Kidney epithelial cell (primary cell): ENCODE results near the gene MTFR2. TPM values are rescaled to one million over a fixed set of nuclear protein-coding genes. Genes with fewer than 3 reads are reported as not detected.

ENCODE experiments used
- DNase-seq: peaks from one replicate; pipeline ENCODE4 v3.0.0-alpha.2; 2010; ENCODE audit warnings: low read depth
- H3K27me3 ChIP-seq: 2 replicates; pipeline ENCODE4 v1.6.0; 2011; ENCODE audit warnings: low read length; ENCODE audit not compliant: control insufficient read depth, insufficient read depth
- H3K36me3 ChIP-seq: 2 replicates; pipeline ENCODE4 v1.5.1; 2011; ENCODE audit warnings: low read length; ENCODE audit not compliant: control insufficient read depth, insufficient read depth
- H3K4me3 ChIP-seq: 2 replicates; pipeline ENCODE4 v1.5.1; 2011; ENCODE audit warnings: low read depth, mild to moderate bottlenecking, control low read depth, low read length
- total RNA-seq: library from RNA; depleted of rRNA; stranded (reverse); fragments of >200 nt; gene quantifications from 2 replicates; pipeline ENCODE4 v1.2.3, GENCODE V29; 2015
- TF ChIP-seq, protein P1 (sequence below): IDR thresholded peaks from 2 replicates; pipeline ENCODE4 v1.5.1; 2011; ENCODE audit warnings: mild to moderate bottlenecking, moderate library complexity, low read length, control low read depth, inconsistent platforms; ENCODE audit not compliant: insufficient read depth, poor library complexity, severe bottlenecking

The MTFR2 gene
- total RNA-seq, 1 donor from 2014 or later, result 4.6 TPM

- TF ChIP-seq, protein P1, sequence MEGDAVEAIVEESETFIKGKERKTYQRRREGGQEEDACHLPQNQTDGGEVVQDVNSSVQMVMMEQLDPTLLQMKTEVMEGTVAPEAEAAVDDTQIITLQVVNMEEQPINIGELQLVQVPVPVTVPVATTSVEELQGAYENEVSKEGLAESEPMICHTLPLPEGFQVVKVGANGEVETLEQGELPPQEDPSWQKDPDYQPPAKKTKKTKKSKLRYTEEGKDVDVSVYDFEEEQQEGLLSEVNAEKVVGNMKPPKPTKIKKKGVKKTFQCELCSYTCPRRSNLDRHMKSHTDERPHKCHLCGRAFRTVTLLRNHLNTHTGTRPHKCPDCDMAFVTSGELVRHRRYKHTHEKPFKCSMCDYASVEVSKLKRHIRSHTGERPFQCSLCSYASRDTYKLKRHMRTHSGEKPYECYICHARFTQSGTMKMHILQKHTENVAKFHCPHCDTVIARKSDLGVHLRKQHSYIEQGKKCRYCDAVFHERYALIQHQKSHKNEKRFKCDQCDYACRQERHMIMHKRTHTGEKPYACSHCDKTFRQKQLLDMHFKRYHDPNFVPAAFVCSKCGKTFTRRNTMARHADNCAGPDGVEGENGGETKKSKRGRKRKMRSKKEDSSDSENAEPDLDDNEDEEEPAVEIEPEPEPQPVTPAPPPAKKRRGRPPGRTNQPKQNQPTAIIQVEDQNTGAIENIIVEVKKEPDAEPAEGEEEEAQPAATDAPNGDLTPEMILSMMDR, result no peak
- DNase-seq, result no peak
- no peaks in the 10 kb centered on the region for H3K36me3 ChIP-seq
- H3K4me3 ChIP-seq, result no peak overlapping the region
- H3K27me3 ChIP-seq, result no peaks in the 10 kb centered on the region
Measured at GRCh38 chr6:136188486-136188885, 61.6 kb downstream of the MTFR2 start.

GRCh38 chr6:136186363-136186762 lies 63.7 kb downstream of the MTFR2 start:
- no peak for DNase-seq
- Histone ChIP-seq H3K4me3 (no peak overlapping the region), H3K36me3 (no peaks in the 10 kb centered on the region), H3K27me3 (no peaks in the 10 kb centered on the region)
- TF ChIP-seq, protein P1, result no peak

DNA sequence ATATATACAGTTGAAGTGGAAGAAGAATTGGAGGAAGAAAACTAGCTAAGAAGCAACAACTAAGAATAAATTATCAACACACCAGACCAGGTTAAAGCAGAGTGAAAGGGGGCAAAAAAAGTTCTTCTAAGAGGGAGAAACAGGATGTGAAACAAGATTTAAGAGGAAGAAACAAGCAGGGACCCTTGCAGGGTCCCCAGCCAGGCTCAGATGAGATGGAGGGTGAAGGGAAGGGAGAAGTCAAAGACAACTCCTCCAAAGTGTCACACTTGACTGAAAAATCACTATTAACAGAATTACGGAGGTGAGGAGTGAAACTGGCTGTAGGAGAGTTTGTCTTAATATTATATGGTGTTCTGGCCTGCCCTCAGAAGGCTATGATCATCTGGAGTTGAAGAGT lies 65.4 kb downstream of the MTFR2 start:
- TF ChIP-seq, protein P1, result no peak

DNA sequence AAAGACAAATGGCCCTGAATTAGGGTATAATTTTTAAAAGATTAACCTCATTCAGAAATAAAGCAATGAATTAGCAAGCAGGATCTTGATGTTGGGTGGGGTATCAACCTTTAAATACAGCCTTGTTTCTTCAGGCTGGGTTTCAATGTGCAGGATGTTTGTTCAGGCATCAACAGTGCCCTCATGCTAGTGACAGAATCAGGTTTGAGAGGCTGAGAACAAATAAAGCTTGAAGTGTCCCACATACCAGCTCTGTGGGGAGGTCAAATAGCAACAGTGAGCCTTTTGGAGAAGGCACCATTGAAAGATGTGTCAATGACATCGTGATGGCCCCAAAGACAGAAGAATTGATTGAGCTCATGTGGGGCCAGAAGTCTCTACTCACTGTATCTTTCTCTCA lies 68.2 kb downstream of the MTFR2 start:
- TF ChIP-seq, protein P1, result no peak
- no peak overlapping the region for H3K4me3 ChIP-seq
- H3K27me3 ChIP-seq, result no peaks in the 10 kb centered on the region
- no peak for DNase-seq
- no peaks in the 10 kb centered on the region for H3K36me3 ChIP-seq

More for the DNA sequence above, 65.4 kb downstream of the MTFR2 start:
- no peak for DNase-seq
- H3K4me3 ChIP-seq, result no peak overlapping the region
- H3K27me3 ChIP-seq, result no peaks in the 10 kb centered on the region
- no peaks in the 10 kb centered on the region for H3K36me3 ChIP-seq

DNA sequence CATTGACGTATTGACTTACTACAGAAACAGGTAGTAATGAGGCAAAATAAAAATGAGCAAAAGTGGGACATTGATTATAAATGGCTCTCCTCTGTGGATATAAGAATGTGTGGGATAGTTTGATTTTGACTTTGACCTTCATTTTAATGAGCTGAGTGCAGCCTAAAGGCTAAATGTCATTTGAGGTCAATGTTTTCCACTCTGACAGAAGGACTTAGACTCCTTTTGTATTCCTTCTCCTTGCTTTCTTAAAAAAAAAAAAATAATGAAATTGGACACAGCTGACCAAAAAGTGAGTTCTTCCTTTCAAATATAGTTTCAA lies 68.6 kb downstream of the MTFR2 start:
- Histone ChIP-seq H3K4me3 (no peak overlapping the region), H3K27me3 (no peaks in the 10 kb centered on the region), H3K36me3 (no peaks in the 10 kb centered on the region)
- no peak for DNase-seq
- TF ChIP-seq, protein P1, result no peak

Other genes with a start within 250 kb of the MTFR2 start
- 76.1 and 97.9 TPM in 2 replicates for gene BCLAF1, start 39.5 kb upstream of the MTFR2 start, total RNA-seq